Measurements from ENCODE around the gene RNASE8. TPM values are rescaled to one million over a fixed set of nuclear protein-coding genes. Genes with fewer than 3 reads are reported as not detected.

The RNASE8 gene
- total and polyA plus RNA-seq, 10 of the 15 experiments (the other 5 are each of a cell fraction or from before 2014, with no cell fraction given) = not detected

DNA sequence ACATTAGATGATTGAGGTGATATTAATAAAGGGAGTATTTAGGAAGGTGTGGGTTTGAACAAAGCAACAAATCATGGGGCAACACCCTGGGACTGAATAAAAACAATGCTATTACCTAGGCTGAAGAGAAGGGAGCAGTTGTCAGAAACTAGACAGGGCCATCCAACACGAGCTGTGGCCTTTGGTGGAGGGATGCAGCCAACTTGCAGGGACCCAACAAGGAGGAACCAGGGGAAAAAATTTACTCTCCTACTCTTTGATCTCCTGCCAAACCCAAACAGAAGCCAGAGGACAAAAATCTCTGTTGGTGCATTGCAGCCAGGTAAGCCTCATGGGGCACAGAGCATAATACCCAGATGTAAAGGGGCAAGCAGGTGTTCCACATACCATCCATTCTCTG, 46.5 kb upstream of the RNASE8 start:
- H3K36me3 ChIP-seq (ENCODE audit: control insufficient read depth in 2 of 2, insufficient read depth in 2 of 2, low read length in 1 of 2) = no peaks in the 10 kb centered on the region
- ATAC-seq (no peak), DNase-seq (ENCODE audit: low read depth, low spot score) (no peak), FAIRE-seq (no peak)
- BruUV-seq (replicated peaks) = no TSS peak
- intact Hi-C loops (cut with micrococcal nuclease; ENCODE audit: unreplicated experiment) (no loop called here), in situ Hi-C loops (cut with MboI) (no loop called here)
- H3K4me1 ChIP-seq (ENCODE audit: control insufficient read depth, insufficient read depth, low read length) = no peaks in the 10 kb centered on the region
- WGBS (ENCODE audit: insufficient coverage, insufficient replicate concordance, low lambda C conversion rate, missing lambda C conversion rate) = 0% methylated on average over 1 of the region's 1 CpG
- ChIA-PET CTCF (interaction anchor here (0.6 to 10.7 kb wide), 7 partner anchors 25 to 515 kb away, joined by 3 to 253 read pairs (median 13); partner anchors contain the start of gene TMEM253), SMC1A (ENCODE audit: uncharacterized antibody, unreplicated experiment) (interaction anchor here (5.6 kb wide), 1 partner anchor 94 kb away, joined by 99 read pairs; the partner anchor contains the start of gene TMEM253), POLR2A (no interaction called here), RAD21 (ENCODE audit: unreplicated experiment) (interaction anchor here (1.3 kb wide), 1 partner anchor 29 kb away, joined by 4 read pairs; no protein-coding TSS in a partner anchor)
- no peaks in the 10 kb centered on the region for H4K20me1 ChIP-seq (ENCODE audit: control insufficient read depth, insufficient read depth)
- H3K27ac ChIP-seq (ENCODE audit: control insufficient read depth, insufficient read depth) = no peak overlapping the region
- peaks cover 0 to 1% of the 10 kb centered on the region in 2 experiments; a peak in 1 of 4 replicates for H3K27me3 ChIP-seq (replicated peaks in 1 of 2; ENCODE audit: control insufficient read depth in 2 of 2, insufficient read depth in 2 of 2, low read length in 1 of 2)
- H3K4me3 ChIP-seq = no peak overlapping the region
- H2AFZ ChIP-seq (ENCODE audit: control insufficient read depth, low read depth, low read length) = no peak overlapping the region
- H3K79me2 ChIP-seq (ENCODE audit: control insufficient read depth, insufficient read depth, low read length) = no peaks in the 10 kb centered on the region
- H3K4me2 ChIP-seq (ENCODE audit: control insufficient read depth, insufficient read depth) = no peak overlapping the region
- H3K9ac ChIP-seq (ENCODE audit: control insufficient read depth, insufficient read depth, low read length) = no peak overlapping the region
- H3K9me3 ChIP-seq (replicated peaks; ENCODE audit: control insufficient read depth, insufficient read depth, low read length) = no peaks in the 10 kb centered on the region
- TF ChIP-seq IKZF1 (conservative IDR thresholded peaks at IDR 0.05) (no peak), PAX5 (IDR thresholded peaks at IDR 0.05; ENCODE audit: borderline replicate concordance, low read depth, low read length) (no peak), LARP7 (IDR thresholded peaks at IDR 0.05) (no peak), SMAD5 (IDR thresholded peaks at IDR 0.05; ENCODE audit: low read depth) (no peak), KAT2A (conservative IDR thresholded peaks at IDR 0.05; ENCODE audit: control insufficient read depth, low read depth, low read length) (no peak), PAX8 (IDR thresholded peaks at IDR 0.05) (no peak), SIX5 (IDR thresholded peaks at IDR 0.05; ENCODE audit: low read depth, low read length, severe bottlenecking) (no peak), ZNF24 (IDR thresholded peaks at IDR 0.05) (no peak), RUNX3 (IDR thresholded peaks at IDR 0.05; ENCODE audit: low read length) (no peak), MEF2B (IDR thresholded peaks at IDR 0.05; ENCODE audit: partially characterized antibody, poor library complexity, severe bottlenecking) (no peak), GABPA (IDR thresholded peaks at IDR 0.05; ENCODE audit: low read depth) (no peak), CREB1 (IDR thresholded peaks at IDR 0.05; ENCODE audit: low read depth) (no peak), TCF7 (IDR thresholded peaks at IDR 0.05; ENCODE audit: borderline replicate concordance) (no peak)
- TF ChIP-seq, protein P1, sequence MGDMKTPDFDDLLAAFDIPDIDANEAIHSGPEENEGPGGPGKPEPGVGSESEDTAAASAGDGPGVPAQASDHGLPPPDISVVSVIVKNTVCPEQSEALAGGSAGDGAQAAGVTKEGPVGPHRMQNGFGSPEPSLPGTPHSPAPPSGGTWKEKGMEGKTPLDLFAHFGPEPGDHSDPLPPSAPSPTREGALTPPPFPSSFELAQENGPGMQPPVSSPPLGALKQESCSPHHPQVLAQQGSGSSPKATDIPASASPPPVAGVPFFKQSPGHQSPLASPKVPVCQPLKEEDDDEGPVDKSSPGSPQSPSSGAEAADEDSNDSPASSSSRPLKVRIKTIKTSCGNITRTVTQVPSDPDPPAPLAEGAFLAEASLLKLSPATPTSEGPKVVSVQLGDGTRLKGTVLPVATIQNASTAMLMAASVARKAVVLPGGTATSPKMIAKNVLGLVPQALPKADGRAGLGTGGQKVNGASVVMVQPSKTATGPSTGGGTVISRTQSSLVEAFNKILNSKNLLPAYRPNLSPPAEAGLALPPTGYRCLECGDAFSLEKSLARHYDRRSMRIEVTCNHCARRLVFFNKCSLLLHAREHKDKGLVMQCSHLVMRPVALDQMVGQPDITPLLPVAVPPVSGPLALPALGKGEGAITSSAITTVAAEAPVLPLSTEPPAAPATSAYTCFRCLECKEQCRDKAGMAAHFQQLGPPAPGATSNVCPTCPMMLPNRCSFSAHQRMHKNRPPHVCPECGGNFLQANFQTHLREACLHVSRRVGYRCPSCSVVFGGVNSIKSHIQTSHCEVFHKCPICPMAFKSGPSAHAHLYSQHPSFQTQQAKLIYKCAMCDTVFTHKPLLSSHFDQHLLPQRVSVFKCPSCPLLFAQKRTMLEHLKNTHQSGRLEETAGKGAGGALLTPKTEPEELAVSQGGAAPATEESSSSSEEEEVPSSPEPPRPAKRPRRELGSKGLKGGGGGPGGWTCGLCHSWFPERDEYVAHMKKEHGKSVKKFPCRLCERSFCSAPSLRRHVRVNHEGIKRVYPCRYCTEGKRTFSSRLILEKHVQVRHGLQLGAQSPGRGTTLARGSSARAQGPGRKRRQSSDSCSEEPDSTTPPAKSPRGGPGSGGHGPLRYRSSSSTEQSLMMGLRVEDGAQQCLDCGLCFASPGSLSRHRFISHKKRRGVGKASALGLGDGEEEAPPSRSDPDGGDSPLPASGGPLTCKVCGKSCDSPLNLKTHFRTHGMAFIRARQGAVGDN (IDR thresholded peaks at IDR 0.05) = no peak
- TF ChIP-seq, protein P2, sequence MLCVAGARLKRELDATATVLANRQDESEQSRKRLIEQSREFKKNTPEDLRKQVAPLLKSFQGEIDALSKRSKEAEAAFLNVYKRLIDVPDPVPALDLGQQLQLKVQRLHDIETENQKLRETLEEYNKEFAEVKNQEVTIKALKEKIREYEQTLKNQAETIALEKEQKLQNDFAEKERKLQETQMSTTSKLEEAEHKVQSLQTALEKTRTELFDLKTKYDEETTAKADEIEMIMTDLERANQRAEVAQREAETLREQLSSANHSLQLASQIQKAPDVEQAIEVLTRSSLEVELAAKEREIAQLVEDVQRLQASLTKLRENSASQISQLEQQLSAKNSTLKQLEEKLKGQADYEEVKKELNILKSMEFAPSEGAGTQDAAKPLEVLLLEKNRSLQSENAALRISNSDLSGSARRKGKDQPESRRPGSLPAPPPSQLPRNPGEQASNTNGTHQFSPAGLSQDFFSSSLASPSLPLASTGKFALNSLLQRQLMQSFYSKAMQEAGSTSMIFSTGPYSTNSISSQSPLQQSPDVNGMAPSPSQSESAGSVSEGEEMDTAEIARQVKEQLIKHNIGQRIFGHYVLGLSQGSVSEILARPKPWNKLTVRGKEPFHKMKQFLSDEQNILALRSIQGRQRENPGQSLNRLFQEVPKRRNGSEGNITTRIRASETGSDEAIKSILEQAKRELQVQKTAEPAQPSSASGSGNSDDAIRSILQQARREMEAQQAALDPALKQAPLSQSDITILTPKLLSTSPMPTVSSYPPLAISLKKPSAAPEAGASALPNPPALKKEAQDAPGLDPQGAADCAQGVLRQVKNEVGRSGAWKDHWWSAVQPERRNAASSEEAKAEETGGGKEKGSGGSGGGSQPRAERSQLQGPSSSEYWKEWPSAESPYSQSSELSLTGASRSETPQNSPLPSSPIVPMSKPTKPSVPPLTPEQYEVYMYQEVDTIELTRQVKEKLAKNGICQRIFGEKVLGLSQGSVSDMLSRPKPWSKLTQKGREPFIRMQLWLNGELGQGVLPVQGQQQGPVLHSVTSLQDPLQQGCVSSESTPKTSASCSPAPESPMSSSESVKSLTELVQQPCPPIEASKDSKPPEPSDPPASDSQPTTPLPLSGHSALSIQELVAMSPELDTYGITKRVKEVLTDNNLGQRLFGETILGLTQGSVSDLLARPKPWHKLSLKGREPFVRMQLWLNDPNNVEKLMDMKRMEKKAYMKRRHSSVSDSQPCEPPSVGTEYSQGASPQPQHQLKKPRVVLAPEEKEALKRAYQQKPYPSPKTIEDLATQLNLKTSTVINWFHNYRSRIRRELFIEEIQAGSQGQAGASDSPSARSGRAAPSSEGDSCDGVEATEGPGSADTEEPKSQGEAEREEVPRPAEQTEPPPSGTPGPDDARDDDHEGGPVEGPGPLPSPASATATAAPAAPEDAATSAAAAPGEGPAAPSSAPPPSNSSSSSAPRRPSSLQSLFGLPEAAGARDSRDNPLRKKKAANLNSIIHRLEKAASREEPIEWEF (IDR thresholded peaks at IDR 0.05; ENCODE audit: insufficient replicate concordance, low read depth, low read length) = no peak
- TF ChIP-seq, protein P3, sequence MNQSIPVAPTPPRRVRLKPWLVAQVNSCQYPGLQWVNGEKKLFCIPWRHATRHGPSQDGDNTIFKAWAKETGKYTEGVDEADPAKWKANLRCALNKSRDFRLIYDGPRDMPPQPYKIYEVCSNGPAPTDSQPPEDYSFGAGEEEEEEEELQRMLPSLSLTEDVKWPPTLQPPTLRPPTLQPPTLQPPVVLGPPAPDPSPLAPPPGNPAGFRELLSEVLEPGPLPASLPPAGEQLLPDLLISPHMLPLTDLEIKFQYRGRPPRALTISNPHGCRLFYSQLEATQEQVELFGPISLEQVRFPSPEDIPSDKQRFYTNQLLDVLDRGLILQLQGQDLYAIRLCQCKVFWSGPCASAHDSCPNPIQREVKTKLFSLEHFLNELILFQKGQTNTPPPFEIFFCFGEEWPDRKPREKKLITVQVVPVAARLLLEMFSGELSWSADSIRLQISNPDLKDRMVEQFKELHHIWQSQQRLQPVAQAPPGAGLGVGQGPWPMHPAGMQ (IDR thresholded peaks at IDR 0.05; ENCODE audit: borderline replicate concordance) = no peak

All from GM12878 (cell line).